ENCODE measurements around the gene HMCN1. TPM values are rescaled to one million over a fixed set of nuclear protein-coding genes. Genes with fewer than 3 reads are reported as not detected.

The HMCN1 gene
- total and polyA plus RNA-seq, 2 experiments from 2014 or later, result 1.6 to 8.7 TPM

- no peak for TF ChIP-seq ZNF462 (CRISPR knock-in tag; IDR thresholded peaks at IDR 0.05)
- TF ChIP-seq ZNF114 (CRISPR knock-in tag; IDR thresholded peaks at IDR 0.05), result no peak
- no peak for TF ChIP-seq STAT1 (IDR thresholded peaks at IDR 0.05; ENCODE audit: unreplicated experiment)
- no peak for TF ChIP-seq CREB1 (CRISPR knock-in tag; IDR thresholded peaks at IDR 0.05; ENCODE audit: low read depth)
- TF ChIP-seq CTCF (conservative IDR thresholded peaks at IDR 0.05; ENCODE audit: low read depth in 2 of 2), result no peak
- TF ChIP-seq JUNB (IDR thresholded peaks at IDR 0.05; ENCODE audit: unreplicated experiment), result no peak
- no peak for TF ChIP-seq ZNF331 (CRISPR knock-in tag; IDR thresholded peaks at IDR 0.05; ENCODE audit: low read depth)
- no peak for TF ChIP-seq REST (IDR thresholded peaks at IDR 0.05; ENCODE audit: unreplicated experiment)
- TF ChIP-seq ETS1 (IDR thresholded peaks at IDR 0.05), result no peak
Observed at GRCh38 chr1:186104459-186104858, 370.3 kb downstream of the HMCN1 start (continued).
